GM20000 (cell line): ENCODE results near the gene OR52J3.
"Not testable (repeated sequence)": the region's sequence is repeated elsewhere in the genome, so short reads cannot be mapped to it uniquely, and the experiment has no call there.

ENCODE experiments used
- DNase-seq: peaks from one replicate; pipeline ENCODE4 v3.0.0; 2012; ENCODE audit warnings: low spot score
- CTCF ChIP-seq: IDR thresholded peaks from 2 replicates; pipeline ENCODE4 v1.5.1; 2012; ENCODE audit warnings: mild to moderate bottlenecking, control low read depth; ENCODE audit errors: extremely low read depth, missing control alignments

Gene OR52J3

DNA sequence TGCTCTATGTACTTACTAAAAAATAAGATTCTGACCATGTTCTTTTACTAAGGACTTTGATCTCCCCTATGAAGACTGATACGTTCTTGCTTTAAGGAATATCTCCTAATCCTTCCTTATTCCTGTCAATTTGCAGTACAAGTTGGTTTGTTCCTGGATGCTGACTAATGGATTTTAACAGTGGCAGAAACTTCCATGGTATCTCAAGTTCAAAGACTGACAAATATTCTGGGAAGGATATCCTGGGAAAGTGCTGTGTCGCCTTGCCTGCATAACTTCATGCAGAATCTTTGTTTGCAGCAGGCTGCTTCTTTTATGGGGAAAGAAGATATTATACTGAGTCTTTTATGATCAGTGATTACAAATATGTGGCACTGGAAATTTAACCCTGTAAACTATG, 8.4 kb upstream of the OR52J3 start:
- no peak for TF ChIP-seq CTCF
- DNase-seq: no peak

- TF ChIP-seq CTCF: no peak
- no peak for DNase-seq
Observed at GRCh38 chr11:5038341-5038740, 8.0 kb upstream of the OR52J3 start.

DNA sequence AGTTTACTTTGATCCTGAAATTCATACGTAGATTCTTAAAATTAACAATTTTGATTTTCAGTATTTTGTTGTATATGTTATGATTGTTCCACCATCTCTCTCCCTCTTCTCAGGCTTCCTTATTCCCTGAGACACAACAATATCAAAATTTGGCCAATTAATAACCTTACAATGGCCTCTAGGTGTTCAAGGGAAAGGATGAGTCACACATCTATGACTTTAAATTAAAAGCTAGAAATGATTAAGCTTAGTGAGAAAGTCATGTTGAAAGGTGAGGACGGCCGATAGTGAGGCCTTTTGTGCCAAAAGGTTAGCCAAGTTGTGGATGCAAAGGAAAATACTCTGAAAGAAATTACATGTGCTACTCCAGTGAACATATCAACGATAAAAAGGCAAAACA, 5.5 kb upstream of the OR52J3 start:
- no peak for DNase-seq
- TF ChIP-seq CTCF: no peak

DNA sequence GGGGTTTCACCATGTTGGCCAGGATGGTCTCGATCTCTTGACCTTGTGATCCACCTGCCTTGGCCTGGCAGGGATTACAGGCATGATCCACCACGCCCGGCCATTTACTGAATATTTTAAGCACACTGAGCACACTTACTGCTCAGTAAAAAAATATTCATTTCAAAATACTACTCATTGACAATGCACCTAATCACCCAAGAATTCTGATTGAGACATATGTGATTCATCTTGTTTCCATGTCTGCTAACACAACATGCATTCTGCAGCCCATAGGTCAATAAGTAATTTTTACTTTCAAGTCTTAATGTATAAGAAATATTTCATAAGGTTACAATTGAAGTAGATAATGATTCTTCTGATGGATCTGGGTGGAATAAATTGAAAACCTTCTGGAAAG, 4.2 kb upstream of the OR52J3 start:
- no peak for DNase-seq
- no peak for TF ChIP-seq CTCF

DNA sequence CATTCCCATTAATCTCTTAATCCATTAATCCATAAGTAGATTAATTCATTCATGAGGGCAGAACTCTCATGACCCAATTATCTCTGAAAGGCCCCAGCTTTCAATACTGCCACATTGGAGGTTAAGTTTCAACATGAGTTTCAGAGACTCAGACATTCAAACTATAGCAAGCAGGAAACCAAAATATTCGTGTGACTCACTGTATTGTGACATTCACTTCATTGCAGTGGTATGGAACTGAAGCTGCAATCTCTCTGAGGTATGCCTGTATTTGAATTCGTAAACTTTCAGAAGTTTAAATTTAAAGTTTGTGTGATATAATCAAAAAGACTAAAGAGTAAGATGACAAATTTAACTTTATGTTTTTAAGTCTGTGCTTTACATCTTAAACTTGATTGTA, 2.9 kb upstream of the OR52J3 start:
- no peak for TF ChIP-seq CTCF
- DNase-seq: no peak

DNA sequence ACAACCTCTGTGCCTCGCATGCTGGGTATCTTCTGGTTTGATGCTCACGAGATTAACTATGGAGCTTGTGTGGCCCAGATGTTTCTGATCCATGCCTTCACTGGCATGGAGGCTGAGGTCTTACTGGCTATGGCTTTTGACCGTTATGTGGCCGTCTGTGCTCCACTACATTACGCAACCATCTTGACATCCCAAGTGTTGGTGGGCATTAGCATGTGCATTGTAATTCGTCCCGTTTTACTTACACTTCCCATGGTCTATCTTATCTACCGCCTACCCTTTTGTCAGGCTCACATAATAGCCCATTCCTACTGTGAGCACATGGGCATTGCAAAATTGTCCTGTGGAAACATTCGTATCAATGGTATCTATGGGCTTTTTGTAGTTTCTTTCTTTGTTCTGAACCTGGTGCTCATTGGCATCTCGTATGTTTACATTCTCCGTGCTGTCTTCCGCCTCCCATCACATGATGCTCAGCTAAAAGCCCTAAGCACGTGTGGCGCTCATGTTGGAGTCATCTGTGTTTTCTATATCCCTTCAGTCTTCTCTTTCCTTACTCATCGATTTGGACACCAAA, 516 bp downstream of the OR52J3 start:
- no peak for DNase-seq
- TF ChIP-seq CTCF: no peak

DNA sequence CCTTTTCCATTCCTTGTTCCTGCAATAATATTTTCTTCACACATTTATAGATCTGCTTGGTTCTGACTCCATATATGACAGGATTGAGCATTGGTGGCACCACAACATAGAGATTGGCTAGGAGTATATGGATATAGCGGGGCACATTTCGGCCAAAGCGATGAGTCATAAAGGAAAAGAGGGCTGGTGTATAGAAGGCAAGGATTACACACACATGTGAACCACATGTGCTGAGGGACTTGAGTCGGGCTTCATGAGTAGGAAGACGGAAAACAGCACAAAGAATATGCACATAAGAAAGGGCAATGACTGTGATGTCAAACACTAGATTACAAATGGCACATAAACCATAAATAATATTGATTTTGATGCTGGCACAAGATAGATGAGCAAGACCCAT, 12.4 kb downstream of the OR52J3 start:
- DNase-seq: not testable (repeated sequence)

GRCh38 chr11:5059391-5059790, 13.1 kb downstream of the OR52J3 start, which contains the start of gene OR52E2:
TSS of gene OR52E2 (minus strand) at chr11:5059627. CDS start at chr11:5059627, 0 bp downstream.
- no peak for TF ChIP-seq CTCF
- no peak for DNase-seq
